ENCODE results near the gene FSHR.

Gene FSHR, protein sequence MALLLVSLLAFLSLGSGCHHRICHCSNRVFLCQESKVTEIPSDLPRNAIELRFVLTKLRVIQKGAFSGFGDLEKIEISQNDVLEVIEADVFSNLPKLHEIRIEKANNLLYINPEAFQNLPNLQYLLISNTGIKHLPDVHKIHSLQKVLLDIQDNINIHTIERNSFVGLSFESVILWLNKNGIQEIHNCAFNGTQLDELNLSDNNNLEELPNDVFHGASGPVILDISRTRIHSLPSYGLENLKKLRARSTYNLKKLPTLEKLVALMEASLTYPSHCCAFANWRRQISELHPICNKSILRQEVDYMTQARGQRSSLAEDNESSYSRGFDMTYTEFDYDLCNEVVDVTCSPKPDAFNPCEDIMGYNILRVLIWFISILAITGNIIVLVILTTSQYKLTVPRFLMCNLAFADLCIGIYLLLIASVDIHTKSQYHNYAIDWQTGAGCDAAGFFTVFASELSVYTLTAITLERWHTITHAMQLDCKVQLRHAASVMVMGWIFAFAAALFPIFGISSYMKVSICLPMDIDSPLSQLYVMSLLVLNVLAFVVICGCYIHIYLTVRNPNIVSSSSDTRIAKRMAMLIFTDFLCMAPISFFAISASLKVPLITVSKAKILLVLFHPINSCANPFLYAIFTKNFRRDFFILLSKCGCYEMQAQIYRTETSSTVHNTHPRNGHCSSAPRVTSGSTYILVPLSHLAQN

DNA sequence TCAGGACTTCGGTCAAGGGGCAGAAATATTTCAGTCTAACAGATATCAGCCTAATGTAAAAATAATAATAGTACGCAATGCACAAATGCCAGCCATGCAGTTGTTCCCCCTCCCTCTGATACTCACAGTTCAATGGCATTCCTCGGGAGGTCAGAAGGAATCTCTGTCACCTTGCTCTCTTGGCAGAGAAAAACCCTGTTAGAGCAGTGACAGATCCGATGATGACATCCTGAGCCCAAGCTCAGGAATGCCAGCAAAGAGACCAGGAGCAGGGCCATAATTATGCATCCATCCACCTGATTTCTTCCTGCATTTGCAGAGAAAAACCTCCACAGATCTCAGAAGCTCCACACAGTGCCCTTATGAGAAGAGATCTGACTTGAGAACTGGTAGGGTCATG is at the start of gene FSHR:
Gene FSHR (minus strand): TSS at position 376 of the 400 bp plus-strand sequence. CDS start 98 bp downstream, at position 278.
- DNase-seq: no peak

DNA sequence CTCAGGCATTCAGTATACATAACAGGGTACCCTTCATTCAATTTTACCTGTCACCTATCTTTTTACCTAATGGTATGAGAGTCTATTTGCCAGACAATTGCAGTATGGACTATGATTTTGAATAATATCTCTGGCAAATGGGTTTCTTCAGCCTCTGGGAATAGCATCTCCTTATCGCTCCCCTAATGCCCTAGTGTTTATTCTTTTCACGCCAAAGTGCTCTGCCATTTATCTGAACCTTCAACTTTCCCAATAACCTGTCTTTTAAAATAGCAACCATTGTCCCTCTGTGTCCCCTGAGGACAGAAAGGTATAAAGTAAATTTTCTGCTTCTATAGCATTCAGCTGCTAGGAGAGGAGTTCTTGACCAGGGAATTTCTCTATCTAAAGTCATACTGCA is 45.0 kb upstream of the FSHR start:
- no peak for DNase-seq

DNA sequence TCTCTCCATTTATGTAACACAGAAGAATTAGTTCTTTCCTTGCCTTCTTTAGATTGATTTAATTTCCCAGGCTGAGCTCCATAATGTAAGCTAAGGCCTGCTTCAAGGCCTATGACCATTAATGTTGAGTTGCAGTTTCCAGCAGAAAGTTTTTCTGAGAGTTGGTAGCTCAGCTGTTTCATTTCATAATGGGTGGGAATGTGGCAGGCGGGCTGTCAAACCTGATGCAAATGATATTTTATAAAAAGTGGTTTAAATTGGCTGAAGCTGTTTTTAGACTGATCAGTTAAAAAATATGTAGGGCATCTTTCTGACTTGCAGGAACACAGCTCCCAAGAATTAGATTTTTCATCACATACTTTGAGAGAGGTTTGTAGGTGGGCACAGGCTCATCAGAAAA is 40.4 kb upstream of the FSHR start:
- no peak for DNase-seq

DNA sequence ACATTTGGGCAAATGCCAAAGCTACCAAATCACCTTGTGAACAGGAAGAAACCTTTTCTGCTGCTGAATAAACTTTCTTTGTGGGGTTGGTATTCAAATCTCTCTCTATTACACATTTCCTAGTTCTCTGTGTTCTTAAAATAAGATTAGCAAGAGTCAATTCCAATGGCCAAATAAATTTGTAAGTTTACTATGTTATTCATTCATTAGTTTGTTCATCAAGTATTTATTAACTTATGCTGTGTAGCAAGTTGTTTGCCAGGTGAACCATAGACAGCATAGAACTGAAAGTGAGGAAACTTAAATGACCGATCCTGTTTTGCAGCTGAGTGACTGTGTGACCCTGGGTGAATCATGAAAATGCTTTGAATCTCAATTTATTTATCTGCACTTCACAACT is 37.7 kb upstream of the FSHR start:
- DNase-seq: no peak

DNA sequence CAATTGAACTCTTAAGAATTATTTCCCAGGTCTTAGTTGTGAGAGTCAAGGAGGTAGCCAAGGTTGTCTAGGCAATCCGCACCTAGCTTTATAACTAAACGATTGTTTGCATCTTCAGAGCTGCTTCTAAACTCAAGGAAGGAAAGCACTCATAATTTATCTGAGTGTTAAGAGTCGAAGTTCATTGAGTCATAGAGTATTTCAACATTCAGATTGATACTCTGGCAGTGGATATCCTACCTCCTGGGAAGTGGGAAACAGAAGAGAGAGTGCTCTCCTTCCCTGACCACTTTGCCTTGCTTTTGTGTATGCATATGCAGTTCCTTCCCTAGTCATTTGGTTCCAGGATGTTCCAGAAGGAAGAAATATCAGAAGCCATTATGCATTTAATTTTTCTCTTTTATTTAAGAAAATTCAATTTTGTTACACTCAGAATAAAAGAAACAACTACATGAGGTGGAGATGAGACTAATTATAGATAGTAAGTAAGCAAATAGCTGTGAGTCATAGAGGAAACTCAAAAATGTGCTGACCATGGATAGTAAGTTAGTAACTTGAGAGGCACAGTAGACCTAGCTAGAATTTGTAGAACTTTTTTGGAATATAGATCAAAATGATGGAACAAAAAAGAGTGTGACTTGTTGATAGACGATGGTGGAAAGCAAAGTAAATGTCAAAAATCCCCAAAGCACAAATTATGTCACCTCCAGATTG is 35.4 kb upstream of the FSHR start:
- DNase-seq: no peak

DNA sequence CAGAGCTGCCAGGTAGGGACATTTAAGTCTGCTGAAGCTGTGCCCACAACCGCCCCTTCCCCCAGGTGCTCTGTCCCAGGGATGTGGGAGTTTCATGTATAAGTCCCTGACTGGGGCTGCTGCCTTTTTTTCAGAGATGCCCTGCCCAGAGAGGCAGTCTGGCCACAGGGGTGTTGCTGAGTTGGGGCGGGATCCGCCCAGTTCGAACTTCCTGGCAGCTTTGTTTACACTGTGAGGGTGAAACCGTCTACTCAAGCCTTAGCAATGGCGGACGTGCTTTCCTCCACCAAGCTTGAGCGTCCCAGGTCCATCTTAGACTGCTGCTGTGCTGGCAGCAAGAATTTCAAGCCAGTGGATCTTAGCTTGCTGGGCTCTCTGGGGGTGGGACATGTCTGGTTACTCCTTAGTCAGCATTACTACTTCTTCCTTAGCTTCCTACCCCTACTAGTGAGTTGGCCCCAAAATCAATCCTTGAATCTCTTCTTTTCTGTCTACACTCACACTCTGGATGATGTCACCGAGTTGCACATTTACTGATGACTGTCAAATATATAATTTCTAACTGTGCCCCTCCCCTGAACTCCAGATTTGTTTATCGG is 31.8 kb upstream of the FSHR start:
- no peak for DNase-seq

DNA sequence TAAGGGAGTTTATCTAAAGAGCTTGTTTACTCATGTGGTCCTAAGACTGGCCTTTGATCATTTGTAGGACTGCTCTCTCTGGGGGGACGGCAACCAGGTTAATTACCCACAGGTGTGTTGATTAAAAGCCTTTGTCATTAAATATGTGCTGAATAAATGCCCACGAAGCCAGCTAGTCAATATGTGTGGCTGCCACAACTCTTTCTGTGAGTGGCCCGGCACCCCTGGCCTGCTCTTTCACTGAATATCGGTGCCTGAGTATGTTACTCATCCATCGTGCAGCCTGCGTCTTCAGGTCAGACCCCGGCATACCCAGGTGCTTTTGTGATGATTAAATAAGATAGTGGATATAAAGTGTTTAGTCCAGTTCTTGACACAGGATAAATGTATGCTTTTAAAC is 24.3 kb upstream of the FSHR start:
- no peak for DNase-seq

DNA sequence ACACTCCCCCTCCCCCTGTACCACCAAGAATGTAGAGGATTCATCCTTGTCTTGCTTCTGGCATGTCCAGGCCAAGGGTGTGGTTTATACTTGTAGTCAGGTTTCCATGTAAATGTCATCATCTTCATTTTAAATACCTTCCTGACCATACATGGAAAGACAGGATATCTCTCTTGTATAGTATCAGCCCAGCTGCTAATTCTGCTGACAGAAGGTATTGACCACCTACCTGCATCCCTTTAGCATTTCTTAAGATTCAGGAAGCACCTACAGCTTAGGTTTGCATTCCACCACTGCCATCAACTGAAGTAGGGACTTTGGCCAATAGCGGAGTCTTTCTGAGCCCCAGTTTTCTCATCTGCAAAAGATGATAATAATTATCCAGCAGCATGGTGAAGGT is 22.9 kb upstream of the FSHR start:
- DNase-seq: no peak

DNA sequence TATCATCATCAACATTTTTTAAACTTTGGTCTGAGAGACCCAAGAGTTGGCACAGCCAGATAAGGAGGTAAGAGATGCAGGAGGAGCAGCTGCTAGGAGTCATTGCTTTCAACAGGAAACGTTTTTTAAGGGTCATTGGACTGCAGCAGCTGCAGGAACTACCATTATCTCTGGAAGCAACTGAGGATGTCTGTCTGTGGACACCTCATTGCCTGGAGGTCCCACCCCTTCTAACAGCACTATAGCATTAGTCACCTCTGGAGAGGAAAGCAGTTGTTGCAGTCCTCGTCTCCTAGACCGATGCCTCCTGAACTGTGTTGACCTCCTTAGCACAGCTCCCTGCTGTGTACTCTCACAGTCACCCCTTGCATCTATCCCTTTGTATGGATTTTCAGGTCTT is 21.5 kb upstream of the FSHR start:
- no peak for DNase-seq

DNA sequence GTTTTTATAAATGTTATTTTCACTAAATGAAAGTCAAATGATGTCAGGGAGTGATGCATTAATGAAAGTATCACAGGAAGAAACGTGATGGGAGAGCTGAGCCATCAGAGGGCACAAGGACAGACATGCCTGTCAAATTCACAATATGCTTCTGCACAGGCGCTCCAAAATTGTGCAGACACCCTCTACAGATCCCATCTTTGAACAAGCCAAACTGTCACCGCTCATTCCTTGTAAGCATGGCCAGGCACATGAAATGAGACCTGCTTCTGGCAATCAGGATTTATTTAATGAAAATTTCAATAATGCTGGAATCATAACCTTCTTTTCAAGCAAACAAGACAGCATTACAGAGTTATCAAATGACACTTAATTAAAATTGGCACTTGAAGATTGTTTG is 20.4 kb upstream of the FSHR start:
- no peak for DNase-seq

DNA sequence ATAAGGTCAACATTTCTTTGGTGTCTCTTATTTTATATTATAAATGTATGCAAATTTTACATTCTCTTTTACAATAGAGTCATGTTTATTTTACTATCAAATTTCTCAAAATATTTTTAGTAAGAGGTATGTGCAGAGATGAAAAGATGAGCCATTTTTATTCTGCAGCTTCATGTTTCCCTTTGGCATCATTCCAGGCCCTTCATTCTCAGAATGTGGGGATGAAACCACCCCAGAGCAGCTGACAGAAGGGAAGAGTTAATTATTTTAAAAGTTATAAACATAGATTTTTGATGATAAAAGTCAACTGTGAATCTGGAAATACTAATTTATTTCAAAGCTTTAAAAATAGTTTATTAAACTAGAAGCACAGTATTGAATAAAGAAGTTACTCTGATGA is 12.8 kb upstream of the FSHR start:
- DNase-seq: no peak

DNA sequence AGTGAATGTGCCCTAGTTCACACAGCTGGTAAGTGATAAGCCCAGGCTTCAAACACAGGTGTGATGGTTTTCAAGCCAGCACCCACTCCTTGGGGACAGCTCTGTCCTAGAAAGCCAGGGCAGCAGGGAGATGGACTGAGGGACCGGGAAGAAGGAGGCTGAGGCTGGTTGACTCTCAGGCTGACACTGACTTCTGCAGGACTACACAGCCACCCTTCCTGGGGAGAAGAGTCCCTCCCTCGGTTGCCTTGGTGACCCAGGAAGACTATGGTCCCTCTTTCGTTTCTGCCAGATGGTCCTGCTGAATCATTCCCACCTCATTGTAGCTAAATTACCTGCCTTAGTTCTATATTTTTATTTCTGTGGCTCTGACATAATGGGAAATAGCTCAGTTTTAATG is 11.3 kb upstream of the FSHR start:
- no peak for DNase-seq

DNA sequence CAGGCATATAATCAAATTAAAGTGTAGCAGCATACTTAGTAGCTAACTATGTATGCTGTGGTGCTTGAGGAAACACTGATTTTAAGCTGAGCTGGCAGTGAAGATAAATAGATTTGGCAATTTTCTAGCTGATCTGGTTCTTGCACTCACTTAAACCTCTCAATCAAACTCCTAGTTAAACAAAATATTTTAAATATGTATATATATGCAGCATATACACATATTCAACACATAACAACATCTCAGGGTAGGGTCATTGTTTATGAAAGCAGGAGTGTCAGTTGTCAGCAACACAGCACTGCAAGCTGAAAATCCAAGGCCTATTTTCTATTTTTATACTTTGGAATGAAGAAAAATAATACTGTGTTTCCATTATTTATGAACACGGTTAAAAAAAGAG is 10.4 kb upstream of the FSHR start:
- DNase-seq: no peak

DNA sequence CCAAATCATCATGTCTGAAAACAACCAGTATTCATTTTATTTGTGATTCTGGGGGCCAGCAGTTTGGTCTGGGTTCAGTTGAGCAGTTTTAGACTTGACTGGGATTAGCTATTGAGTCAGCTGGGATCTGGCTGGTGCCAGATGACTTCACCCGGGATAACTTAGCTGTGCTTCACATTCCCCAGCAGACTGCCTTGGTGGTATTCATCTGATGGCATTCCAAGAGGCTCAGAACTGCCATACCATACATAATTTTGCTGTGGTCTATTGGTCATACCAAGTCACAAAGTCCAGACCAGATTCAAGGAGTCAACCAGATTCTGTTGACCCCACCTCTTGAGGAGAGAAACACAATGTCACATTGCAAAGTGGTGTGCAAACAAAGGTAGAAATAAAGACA is 7.8 kb upstream of the FSHR start:
- no peak for DNase-seq

DNA sequence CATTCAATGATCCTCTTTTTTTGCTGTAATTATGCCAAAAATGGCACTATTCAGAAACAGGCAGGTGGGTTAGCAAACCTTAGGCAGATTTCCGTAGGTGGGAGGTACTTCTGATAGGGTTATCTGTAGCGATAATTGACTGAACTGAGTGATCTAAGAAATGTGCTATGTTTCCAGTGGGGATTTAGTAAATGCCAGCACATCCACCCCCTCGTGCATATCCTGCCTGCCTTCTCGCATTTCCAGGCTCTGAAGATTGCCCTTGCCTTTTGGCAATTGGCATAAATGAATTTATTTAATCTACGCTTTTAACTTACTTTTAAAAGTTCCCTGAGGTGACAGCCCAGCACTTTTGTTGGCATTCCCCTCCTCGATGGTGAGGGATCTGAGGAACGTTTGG is 576 bp upstream of the FSHR start:
- DNase-seq: no peak

DNA sequence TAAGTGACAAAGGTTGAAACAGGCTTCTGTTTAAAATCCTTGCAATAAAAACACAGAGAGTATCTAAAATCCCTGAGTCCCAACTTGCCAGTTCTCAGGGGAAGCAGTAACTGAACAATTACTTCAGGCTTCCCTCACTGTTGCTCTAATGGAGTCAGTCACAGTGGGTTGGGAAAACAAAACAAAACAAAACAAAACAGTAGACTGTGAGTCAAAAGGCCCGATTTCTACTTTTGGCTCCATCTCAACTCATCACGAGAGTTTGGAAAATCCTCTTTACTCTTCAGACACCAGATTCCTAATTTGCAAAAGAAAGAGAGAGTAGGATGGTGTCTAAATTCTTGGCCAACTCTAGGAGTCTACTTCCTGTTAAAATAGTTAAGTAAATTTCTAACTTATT is 1.1 kb downstream of the FSHR start:
- DNase-seq: no peak

DNA sequence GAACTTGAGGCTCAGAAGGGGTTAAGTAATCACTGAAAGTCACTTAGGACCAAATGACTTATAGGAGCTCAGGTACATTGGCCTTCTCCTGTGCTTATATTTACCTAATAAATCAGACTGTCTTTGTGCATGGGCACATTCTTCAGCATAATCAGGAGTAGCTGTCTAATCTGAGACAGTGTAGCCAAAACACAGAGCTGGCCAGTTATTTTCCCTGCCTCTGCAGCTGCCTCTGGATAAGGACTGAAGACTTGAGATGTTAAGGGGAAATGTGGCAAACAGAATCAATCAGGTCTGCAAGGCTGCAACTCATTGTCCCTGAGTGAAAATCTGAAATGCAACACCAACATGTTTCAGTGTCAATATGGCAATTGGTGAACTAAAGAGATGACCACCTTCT is 1.5 kb downstream of the FSHR start:
- no peak for DNase-seq

DNA sequence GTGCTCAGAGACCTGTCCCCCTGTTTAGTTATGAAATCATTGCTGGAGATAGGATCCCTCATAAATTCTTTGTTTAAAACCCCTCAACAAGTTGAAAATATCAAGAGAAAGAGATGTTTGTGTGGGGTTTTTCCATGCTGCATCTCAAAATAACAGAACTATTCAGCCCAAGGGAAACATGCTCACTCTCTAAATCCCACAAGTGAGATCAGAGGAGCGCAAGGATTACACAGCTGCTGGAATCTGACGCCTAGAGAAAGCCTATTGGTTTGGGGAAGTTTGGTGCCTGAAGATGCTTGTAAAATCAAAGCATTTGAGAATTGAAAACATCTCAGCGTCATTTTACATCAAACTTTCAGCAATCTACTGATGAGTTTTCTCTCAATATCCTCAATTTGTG is 7.9 kb downstream of the FSHR start:
- no peak for DNase-seq

DNA sequence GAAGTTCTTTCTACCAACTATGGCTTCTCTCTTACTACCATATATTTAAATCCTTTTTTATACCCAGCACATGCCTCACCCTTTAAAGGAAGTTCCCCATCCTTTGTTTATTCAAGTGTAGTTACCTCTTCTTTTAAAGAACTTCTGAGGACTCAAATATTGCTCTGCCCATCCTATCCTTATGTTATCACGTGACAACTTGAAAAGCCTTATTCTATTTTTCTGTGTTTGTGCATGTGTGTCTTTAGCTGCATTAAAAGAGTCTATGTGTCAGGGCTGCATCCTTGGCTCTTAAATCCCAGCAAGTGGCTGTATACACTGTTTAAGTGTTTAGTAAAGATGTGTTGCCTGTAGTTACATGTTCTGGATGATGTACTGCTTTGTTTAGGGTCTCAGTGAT is 22.5 kb downstream of the FSHR start:
- DNase-seq: no peak

DNA sequence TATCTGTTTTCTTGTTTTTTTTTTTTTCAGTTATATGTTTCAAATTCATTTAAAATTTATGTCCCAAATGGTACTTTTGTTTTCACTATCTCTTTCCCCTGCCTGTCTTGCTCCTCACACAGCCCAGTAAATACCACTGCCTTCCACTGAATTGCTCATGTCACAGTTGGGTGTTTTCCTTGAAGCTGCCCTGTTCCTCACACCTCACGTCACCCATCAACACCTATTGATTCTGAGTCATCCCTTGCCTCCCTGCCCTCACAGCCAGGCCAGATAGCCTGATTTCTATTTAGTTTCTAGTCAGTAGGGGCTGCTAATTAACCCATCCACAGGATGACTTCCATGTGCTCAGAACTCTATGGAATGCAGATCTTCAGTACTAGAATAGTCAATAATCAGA is 25.3 kb downstream of the FSHR start:
- DNase-seq: no peak

DNA sequence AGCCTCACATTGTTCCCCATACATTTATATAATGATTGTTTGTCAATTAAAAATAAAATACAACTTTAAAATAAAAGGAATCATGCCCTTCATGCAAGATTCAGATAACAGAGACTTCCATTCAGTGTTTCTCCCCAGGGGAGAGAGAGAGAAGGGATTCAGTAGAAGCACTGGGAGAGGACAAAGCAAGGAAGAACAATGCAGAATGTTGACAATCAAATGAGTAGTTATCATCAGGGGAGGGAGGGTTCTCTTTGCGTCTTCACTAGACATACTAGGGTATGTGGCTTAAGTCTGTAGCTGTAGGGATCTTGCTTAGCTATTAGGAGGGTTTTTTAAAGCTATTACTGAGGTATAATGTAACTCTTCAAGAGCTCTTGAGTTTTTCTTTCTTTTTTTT is 30.7 kb downstream of the FSHR start:
- no peak for DNase-seq

DNA sequence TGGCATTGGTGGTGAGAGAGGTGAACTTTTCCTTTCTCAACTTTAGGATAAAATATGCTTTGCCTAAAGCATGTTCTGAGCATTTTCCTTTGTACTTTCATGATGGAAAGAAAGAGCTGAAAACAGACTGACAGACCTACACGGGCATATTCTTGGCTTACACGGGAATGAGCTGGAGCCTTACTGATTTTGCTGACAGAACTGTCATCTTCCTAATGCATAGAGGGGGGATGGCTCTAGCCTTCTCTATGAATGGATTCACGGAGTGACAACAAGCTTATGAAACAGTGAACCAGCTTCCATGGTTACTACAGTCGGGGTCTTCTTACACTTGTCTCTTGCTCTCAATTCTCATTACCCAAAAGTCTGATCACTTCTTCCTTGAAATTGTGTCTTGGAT is 32.2 kb downstream of the FSHR start:
- no peak for DNase-seq

DNA sequence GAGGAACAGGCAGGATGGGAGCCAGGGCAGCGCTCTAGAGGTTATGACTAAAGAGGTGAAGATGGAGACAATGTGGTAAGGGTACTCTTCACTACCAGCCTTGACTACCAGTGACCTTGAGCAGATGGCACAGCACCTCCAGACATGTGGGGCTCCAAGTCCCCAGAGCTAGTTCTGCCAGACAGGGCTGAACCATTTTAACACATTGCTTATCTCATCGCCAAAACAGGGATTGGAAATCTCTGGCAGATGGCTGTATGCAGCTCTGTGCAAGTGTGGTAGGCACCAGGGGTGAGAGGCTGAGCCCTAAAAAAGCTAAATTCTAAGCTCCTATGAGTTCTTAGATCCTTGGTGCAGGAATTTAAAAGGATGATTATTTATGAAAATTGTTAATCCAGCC is 41.3 kb downstream of the FSHR start:
- no peak for DNase-seq

DNA sequence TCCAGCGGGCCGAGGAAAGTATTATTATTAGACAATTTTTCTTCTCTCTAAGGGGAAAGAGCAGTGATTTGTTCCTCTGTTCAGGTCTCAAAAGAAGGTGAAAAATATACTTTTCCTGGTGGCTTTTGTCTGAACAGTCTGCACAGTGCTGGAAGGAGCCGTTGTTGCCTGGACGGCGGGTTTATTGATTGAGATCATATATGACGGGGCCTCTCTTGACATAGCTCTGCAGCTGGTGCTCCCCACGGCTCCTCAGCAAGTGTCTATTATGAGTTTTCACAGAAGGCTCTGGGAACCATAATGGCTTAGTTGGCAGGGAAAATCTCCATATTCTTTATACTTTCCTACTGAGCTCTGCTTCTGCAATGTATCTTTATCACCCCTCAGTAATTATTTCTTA is 42.9 kb downstream of the FSHR start:
- DNase-seq: no peak

Measured in stimulated activated CD8-positive, alpha-beta memory T cell treated with anti-CD3 and anti-CD28 coated beads, Interleukin-4, amount 100 ng/mL, for 48 hours (primary cell).